SKM-1 treated with dmso at 0.1 percent for 144 hours (cell line): Measurements from ENCODE around the gene BRD3OS.
"Not testable (repeated sequence)": the region's sequence is repeated elsewhere in the genome, so short reads cannot be mapped to it uniquely, and the experiment has no call there.

ENCODE experiments used
- DNase-seq: peaks from one replicate; lab custom pipeline; 2025; ENCODE audit not compliant: unreplicated experiment; lab: John Stamatoyannopoulos, UW

The BRD3OS gene

DNA sequence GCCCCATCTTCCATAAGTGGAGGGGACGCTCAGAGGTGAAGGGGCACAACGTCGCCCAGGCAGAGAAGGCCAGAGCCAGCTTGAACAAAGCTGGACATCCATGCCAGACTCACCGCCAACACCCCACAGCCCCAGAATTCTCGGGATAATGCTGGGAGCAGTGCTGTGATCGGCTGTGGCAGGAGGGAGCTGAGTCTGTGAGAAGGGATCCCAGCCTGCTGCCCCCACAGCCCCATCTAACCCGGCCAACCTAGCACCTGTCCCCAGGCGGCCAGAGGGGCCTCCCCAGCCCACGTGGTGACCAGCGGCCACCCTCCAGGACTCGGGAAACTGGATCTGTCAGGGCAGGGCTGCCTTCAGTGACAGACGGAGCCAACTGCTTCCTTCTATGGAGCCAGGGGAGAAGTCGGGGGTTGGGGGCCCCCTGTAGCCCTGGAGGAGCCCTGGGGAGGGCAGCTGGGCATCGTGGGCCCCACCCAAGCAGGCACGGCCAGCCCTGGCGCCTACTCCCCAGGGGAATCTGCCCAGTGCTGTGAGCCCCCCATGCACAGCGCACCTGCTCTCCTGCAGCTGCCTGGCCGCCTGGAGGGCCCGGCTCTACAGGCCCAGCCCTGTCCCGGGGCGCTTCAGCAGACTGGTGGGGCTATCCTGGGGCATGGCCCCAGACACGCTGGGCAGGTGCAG is 36.5 kb downstream of the BRD3OS start:
- no peak for DNase-seq

DNA sequence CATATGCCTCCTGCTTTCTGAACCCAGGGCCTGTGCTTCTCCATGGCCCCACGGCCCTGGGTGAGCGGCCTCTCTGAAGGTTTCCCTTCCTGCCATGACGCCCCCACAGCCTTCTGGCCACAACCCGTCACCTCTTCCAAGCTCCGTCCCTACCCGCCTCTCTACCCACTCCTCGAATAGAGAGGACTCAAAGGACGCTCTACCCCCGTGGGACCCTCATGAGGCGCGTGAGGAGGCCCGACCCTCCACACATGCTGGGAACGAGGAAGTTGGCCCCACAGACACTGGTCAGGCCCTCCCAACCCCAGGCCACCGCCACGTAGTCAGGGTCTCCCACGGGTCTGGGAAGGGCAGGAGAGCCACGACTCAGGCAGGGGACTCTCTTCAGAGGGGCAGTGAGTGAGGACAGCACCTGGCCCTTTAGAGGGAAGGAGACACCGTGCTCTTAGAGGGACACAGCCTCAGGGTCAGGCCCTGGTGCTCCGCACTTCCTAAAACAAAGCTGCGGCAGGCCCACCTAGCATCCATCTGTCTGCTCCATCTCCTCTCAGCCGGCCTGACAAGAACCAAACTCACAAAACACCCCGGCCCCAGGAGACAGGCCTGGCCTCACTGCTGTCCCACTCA is 37.3 kb downstream of the BRD3OS start:
- no peak for DNase-seq

DNA sequence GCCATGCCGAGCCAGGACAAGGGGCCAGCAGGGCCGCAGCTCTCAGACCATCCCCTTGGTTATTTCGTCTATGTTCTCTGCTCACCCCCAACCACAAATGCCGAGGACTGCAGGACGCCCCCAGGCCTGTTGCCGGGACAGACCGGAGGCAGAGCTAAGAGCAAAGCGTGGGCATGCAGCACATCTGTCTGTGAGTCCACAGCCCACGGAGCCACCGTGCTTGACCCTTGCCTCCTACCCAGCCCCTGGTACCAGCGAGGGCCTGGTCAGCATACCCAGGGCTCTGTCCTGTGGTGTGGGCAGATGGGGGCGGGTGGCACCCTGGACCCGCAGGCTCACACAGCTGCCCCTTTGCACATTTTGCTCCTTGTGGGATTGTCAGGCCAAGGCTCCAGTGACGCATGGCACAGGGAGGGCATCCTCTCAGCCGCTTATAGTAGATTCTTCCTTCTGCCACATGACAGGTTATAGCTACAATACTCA is 37.8 kb downstream of the BRD3OS start:
- no peak for DNase-seq

DNA sequence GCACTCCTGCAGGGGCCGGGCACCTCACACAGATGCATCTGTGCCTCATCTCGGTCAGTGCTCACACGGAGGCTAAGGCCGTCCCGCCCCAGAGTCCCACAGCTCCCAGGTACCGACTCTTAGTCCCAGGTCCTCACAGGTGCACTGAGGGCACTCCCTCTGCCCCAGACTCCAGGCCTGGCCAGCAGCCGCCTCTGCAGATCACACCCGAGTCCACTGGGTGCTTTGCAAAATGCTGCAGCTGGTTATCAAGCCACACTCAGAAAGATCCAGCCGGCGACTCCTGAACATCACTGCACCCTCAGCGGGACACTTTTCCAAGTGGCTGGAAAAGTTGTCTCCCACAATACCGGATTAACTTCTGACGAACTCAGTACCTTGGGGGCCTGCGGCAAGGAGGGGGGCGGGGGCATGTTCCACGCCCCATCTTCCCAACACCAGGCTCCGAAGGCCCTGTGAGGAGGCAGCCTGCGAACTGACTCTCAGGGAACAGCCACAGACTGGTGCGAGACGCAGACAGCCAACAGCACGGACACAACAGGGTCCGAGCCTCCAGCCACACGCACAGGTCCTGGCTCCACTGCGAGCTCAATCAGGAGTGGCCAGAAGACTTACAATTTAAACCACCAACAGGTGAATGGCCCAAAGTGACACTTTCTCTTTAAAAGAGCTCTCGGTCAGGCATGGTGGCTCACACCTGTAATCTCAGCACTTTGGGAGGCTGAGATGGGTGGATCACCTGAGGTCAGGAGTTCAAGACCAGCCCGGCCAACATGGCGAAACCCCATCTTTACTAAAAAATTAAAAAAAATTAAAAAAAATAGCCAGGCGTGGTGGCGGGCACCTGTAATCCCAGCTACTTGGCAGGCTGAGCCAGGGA is 38.5 kb downstream of the BRD3OS start:
- DNase-seq = no peak

DNA sequence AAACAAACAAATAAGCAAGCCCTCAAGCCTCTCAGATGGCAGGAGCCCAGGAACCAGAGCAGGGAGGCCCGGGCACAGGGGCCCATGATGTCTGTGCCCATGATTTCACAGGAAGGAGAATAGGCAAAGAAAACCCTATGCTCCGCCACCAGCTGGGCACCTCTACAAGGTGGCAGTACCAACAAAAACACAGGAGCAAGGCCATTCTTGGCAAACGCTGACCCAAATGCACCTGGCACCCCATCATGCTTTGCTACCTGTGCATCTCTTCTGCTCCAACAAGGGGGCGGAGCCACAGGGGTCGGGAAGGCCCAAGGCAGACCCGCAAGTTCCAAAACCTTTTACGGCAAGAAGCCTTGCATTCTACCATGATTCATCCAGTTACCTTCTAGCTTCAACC is 39.4 kb downstream of the BRD3OS start:
- DNase-seq = no peak

DNA sequence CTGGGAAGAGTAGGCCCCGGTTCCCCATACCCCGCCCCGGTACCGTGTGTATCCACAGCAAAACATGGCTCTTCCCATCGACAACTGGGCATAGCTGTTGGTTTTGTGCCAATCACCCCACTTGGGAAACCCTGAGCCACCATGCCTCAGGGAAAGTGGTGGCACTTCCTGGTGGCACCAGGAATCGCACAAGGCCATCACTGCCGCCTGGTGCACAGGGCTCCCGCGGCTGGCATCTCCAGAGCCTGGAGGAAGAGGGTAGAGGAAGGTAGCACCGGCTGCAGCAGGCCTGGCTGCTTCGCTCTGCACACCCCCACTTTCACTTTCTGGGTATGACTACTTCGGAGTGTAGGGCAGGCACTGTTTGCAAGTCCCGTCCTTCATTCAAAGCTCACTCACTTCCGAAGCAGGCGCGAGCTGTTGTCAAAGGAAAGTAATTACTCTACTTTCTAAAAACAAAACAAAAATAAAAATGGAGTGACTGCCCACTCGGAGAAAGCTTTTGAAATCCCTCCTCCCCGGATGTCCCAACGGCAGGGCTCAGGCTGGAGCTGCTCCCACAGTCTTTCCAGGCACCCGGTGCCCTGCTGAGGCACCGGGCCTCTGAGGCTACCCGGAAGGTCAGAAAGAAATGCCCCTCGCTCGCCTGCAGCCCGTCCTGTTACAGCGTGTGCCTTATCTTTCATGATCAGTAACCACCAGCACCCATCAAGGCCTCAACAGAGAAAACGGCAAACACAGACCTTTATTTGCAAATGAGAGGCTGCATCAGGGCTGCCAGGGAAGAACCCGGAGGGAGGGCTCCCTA is 40.5 kb downstream of the BRD3OS start:
- DNase-seq = peak; percentile 36

DNA sequence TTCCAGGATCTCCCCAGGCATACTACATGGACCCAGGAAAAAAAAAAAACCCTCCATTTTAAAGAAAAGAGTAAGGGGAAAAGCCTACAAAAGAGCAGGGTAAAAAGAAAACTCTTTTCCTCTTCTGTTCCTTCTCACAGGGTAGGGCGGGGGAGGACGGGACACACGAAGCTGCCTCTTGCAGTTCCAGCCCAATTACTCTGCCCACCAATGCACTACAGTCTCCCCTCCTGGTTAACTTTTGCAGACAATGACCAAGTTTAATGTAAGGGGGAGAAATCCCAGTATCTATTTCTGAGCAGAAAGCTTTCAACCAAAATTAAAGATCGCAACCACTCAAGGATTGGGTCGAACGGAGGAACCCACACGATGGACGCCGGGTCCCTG is 41.2 kb downstream of the BRD3OS start:
- DNase-seq = peak; percentile 38

DNA sequence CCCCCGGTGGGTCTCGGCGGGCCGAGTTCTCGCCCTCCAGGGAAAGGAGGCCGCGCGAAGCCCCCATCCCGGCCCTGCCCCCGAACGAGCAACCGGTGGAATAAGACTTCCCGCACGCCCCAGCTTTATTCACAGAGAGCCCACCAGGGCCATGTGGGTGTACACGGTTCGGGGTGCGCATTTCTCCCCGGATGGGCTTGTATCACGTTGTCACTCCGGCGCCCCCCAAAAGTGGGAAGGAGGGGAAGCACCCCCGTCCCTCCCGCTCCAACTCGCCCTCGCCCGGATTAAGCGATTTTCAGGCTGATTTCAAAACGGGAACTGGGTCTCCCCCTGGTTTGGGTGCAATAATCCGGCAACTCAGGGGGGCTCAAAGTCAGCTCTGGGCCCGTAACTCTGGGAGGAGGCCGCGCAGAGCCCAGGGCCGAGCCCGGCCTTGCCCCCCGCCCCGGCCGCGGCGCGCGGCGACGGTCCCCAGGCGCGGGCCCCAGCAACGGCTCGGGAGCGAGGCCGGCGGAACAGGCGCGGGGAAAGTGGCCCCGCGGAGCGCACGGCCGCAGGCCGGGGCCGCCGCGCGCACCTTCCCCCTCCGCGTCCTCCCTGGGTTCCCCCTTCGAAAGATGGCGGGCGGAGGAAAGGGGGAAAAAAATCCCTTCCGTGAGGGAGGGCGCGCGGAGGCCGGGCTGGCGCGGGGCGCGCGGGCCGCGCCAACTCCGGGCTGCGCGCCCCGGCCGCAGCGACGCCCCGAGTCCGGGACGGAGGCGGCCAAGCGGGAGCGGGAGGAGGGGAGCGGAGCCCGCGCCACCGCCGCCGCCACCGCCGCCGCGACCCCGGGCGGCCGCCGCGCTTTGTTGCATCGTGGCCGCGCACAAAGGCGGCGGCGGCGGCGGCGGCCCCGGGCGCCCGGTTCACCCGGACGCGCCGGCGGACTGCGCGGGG is 41.9 kb downstream of the BRD3OS start:
- DNase-seq = no peak

DNA sequence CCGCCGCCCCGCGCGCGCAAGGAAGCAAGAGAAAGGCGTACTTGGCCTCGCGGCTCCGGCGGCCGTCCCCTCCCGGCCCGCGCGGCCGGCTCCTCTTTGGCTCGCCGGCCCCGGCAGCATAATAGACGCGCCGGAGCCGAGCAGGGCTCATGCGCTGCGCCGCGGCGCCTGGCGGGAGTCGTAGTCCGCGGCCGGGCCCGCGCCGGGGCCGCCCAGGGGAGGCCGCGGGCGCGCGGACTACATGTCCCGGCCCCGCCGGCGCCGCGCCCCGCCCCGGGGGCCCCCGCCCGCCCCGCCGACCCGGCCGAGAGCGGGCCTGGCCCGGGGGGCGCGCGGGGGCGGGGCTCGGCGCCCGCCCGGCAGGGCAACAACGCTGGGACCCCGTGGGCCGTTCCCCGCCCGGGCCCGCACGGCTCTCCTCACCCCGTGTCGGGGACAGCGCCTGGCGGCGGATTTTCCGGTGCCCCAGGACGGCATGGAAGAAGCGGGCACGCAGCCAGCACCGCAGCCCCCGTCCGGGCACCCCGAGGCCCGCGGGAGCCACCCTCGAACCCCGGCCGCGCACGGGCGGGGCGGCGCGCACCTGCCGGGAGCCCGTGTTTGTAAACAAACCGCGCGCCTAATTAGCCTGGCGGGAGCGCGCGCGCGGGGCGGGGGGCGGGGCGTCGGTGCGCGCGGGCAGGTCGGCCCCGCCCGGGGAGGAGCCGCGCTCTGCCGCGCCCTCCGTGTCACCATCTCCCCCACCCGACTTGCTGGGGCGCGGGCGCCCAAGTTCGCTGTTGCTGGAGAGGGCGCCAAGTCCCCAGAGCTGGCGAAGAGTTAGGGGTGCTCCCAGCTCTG is 42.8 kb downstream of the BRD3OS start, which contains the start of gene BRD3:
BRD3 (minus strand) TSS at position 123 of the 840 bp plus-strand sequence. CDS start 14,549 bp downstream, outside the sequence.
- peak; percentile 76 for DNase-seq

DNA sequence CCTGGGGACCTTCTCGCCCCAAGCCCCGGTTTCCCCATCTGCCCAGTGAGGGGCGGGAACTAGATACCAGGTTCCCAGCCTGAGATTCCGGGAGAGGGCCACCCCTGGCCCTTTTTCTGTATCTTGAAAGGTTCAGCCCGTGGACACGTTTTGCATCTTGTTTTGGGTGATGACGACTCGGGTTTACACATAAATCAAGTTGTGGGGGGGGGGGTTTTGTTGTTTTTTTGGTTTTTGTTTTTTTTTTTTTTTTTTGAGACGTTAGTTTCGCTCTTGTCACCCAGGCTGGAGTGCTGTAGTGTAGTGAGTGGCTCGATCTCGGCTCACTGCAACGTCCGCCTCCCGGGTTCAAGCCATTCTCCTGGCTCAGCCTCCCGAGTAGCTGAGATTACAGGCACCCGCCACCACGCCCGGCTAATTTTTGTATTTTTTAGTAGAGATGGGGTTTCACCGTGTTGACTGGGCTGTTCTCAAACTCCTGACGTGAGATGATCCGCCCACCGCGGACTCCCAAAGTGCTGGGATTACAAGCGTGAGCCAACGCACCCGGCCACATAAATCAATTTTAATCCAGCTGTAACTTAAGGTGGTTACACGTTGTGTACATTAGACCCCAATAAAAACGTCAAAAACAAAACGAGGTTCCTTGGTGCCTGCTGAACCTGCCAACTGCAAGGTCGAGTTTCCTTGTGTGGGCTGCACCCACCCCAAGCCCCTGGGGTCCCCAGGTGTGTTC is 43.6 kb downstream of the BRD3OS start:
- DNase-seq = no peak

DNA sequence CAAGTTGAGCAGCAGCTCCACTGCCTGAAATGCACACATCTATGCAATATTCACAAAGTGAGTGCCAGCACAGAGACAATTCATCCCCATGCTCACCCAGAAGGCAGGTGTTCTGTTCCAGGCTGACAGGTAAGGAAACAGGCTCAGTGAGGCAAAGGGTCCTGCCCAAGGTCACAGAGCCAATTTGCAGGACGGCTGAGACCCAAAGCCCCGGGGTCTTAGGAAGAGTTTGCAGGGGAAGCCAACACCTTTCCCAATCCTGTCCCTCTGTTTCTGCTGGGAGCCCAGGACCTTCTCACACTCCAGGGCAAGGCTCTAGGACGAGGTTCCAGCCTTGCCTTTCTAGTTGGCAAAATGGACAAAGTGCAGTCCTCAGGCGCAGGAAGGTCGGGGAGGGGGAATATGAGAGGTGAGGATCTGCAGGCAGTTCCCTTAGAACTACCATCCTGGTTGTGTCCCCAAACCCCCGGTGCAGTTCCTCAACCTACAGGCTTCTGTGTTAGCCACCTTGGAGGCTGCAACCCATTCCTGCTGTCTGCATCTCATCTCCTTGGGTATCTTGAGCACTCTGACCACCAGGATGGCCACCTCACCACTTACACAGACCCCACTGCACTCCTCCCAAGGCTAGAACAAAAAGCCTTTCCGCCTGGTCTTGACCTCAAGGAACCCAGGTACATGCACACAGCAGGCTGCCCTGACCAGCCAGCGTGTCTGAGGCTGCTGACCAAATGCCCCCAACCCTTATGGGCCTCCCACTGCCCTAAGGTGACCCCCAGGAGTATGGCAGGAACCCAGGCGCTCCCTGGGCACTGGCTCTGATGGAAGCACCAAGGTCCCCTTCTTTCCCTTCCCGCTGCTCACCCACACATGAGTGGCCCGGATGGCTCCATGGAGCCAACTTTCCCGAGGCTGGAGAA is 44.5 kb downstream of the BRD3OS start:
- no peak for DNase-seq

DNA sequence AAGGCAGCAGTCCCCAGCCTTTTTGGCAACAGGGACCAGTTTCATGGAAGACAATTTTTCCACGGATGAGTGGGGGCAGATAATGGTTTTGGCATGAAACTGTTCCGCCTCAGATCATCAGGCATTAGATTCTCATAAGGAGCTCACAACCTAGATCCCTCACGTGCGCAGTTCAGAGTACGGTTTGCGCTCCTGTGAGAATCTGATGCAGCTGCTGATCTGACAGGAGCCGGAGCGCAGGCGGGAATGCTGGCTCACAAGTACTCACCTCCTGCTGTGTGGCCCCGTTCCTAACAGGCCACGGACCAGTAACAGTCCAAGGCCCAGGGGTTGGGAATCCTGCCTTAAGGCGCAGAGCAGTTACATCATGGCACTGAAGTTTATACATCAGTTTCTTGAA is 45.9 kb downstream of the BRD3OS start:
- no peak for DNase-seq

DNA sequence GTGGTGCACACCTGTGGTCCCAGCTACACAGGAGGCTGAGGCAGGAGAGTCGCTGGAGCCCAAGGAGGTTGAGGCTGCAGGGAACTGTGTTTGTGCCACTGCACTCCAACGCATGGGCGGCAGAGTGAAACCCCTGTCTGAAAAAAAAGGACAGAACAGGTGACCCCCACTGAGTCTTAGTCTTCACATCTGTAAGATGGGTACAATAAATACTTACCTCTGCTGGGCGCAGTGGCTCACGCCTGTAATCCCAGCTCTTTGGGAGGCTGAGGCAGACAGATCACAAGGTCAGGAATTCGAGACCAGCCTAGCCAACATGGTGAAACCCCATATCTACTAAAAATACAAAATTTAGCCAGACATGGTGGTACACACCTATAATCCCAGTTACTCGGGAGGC is 47.4 kb downstream of the BRD3OS start:
- DNase-seq = not testable (repeated sequence)

DNA sequence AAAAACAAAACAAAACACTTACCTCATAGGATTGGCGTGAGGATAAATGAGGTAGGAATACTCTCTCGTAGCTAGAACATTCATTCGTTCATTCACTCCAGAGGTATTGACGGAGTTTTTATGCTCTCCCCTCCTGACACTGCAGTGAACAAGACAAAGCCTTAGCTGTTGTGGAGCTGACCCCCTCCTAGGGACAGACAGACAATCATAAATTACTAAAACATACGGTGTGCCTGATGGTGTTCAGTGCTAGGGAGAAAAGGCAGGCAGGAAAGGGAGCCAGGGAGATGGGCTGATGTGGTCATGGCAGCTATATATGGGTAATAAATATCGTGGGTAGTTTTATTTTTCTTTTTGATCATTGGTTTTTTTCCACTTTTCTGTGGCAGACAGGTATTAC is 48.2 kb downstream of the BRD3OS start:
- no peak for DNase-seq

DNA sequence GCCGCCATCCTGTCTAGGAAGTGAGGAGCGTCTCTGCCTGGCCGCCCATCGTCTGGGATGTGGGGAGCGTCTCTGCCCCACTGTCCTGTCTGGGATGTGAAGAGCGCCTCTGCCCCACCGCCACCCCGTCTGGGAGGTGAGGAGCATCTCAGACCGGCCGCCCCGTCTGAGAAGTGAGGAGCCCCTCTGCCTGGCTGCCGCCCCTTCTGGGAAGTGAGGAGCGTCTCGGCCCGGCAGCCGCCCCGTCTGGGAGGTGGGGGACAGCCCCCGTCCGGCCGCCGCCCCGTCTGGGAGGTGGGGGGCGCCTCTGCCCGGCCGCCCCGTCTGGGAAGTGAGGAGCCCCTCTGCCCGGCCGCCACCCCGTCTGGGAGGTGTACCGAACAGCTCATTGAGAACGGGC is 50.4 kb downstream of the BRD3OS start:
- not testable (repeated sequence) for DNase-seq

DNA sequence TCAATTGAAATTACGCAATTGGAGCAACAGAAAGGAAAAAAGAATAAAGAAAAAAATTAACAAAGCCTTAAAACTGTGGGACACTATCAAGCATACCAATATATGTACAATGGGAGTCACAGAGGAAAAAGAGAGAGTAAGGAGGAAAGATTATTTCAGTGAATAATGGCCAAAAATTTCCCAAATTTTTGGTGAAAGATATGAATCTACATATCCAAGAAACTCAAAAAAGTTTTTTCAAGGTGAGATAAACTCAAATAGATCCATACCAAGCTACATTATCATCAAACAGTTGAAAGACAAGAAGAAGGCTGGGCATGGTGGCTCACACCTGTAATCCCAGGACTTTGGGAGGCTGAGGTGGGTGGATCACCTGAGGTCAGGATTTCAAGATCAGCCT is 51.4 kb downstream of the BRD3OS start:
- no peak for DNase-seq
